ENCODE data around the gene SOX6.

Gene SOX6

DNA sequence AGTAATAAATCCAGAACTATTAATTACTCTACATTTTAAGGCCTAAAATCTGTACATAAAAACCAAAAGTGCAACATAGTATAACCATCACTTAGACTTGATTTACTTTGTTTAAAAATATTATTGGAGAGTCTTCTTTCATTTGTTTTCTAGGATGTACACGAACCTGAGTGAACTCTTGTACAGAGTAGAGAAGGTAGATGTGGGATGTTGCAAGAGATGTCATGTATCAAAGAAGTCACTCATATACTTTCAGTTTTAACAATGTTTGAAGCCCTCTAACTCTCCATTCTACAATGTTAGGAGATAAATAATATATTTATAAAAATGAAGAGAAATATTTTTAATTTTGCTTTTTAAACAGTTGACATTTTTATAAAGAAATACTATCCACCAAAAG, 38.6 kb downstream of the SOX6 start:
- DNase-seq (ENCODE audit: low spot score) = no peak

- DNase-seq (ENCODE audit: low spot score) = no peak
These were observed 42.5 kb downstream of the SOX6 start for GRCh38 chr11:16313846-16314245.

GRCh38 chr11:16312233-16312765, 44.0 kb downstream of the SOX6 start:
- DNase-seq (ENCODE audit: low spot score) = no peak

DNA sequence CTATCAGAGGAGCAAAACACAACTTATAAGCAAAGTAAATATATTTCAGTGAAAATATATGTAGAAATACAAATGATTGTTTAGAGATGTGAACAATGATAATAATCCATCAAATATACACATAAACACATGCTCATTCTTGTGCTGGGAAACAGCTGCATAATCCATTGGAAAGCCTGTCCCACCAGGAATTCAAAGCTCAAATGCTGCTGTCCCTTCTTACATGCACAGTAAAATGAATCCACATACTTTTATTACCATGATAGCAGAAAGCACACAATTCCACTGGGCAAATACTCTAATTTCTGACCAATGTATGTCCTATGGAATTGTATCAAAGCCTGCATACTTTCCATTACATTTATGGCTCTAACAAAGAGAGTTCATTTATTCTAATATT, 44.5 kb downstream of the SOX6 start:
- DNase-seq (ENCODE audit: low spot score) = no peak

GRCh38 chr11:16310943-16311342, 45.4 kb downstream of the SOX6 start:
- DNase-seq (ENCODE audit: low spot score) = no peak

DNA sequence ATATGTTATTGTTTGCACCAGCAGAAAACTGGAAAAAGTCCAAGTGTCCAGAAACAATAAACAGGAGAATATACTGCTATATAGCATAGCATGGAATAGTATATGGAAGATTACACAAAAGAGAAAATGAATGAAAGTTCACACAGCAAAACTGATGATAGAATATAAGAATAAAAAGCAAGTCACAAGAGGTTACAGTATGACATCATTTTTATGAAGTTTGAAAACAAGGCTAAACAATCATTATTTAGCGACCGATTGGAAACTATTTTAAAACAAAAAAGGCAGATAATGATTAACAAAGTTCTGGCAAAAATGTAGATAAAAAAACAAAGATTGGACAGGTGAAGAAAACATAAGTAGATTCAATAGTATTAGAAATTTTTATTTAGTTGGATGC, 47.1 kb downstream of the SOX6 start:
- DNase-seq (ENCODE audit: low spot score) = no peak

- no peak for DNase-seq (ENCODE audit: low spot score)
These were observed 54.9 kb downstream of the SOX6 start for GRCh38 chr11:16301462-16301861.

GRCh38 chr11:16299884-16300782, 56.2 kb downstream of the SOX6 start:
- no peak for DNase-seq (ENCODE audit: low spot score)

DNA sequence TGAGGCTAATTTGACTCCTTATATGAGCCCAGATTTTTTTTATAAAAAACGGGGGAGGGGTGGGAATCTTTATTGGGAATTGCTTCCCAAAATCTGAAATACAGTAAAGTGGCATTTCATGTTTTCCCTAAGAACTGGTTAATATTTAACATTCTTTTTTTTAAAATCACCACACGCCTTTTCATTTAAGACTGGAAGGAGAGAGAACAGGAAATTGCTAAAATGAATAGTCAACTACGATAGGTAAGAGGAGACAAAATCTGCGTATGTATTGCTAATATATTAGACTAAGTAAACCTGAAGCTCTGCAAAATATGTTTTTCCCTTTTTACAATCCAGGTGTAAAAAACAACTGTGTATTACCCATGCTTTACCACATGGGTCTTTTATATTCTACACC, 57.0 kb downstream of the SOX6 start:
- DNase-seq (ENCODE audit: low spot score) = no peak

GRCh38 chr11:16297332-16297731, 59.0 kb downstream of the SOX6 start:
- DNase-seq (ENCODE audit: low spot score) = no peak

- DNase-seq (ENCODE audit: low spot score) = no peak
These were observed 60.1 kb downstream of the SOX6 start for GRCh38 chr11:16296273-16296672.

DNA sequence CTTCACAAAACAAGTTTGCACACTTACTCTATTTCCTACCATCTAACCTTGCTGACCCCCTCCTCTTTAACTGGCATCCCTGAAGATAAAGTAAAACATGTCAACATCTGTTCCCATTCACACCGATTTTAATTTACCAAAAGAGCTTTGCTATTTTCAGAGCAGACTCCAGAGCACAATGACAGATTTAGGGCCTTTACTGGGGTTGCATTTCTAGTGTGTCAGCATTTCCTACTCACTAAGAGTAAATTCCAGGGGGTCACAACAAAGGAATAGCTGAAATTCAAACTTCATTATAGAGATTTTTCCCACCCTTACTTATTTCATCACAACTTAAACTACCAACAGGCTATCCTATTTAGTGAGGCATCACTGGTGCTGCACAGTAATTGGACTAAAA, 60.8 kb downstream of the SOX6 start:
- DNase-seq (ENCODE audit: low spot score) = no peak

- no peak for DNase-seq (ENCODE audit: low spot score)
These were observed 63.1 kb downstream of the SOX6 start for GRCh38 chr11:16293204-16293681.

DNA sequence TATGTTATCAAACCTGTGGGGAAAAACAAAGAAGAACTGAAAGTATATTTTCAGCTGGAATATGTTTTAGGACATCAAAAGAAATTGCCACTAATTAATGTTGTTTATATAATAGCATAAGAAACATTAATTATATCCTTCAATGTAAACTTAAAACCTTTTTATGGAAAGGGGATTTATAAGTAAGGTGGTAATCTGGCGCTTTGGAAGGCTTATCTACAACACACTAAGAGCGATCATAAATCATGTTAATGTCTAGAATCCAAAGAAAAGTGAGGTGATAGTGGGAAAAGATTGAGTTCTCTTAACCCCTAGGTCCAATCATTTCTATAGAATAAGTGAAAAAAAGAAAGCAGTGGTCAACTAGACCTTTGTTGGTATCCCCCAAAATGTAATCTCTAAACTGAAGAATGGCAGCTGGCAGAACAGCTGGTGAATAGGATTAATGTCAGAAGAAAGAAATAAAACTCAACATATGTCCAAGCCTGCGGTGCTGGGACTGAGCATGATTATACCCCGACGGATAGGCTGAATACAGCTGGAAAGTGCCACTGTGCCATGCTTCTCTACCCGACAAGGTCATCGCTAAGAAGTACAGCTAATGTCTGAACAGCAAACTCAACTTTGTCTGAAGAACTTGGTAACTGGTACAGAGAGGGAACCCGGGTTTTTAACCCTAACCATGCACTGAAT, 64.0 kb downstream of the SOX6 start:
- DNase-seq (ENCODE audit: low spot score) = no peak

DNA sequence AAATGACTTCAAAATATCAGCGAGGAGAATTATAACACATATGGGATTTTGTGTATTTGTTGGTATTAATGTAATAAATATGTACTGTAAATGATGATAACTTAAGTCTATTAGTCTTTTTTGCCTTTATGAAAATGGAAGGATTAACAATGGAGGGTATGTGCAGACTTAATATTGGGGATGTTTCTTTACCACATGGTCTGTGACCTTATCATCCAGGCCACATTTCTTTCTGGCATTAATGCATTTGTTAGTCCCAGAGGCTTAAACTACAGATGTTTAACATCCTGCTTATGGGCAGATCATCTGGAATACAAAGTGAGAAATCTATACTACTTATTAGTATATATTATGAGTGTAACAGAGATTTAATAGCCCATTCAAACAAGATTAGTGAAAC, 64.6 kb downstream of the SOX6 start:
- DNase-seq (ENCODE audit: low spot score) = no peak

GRCh38 chr11:16289541-16289940, 66.8 kb downstream of the SOX6 start:
- no peak for DNase-seq (ENCODE audit: low spot score)

DNA sequence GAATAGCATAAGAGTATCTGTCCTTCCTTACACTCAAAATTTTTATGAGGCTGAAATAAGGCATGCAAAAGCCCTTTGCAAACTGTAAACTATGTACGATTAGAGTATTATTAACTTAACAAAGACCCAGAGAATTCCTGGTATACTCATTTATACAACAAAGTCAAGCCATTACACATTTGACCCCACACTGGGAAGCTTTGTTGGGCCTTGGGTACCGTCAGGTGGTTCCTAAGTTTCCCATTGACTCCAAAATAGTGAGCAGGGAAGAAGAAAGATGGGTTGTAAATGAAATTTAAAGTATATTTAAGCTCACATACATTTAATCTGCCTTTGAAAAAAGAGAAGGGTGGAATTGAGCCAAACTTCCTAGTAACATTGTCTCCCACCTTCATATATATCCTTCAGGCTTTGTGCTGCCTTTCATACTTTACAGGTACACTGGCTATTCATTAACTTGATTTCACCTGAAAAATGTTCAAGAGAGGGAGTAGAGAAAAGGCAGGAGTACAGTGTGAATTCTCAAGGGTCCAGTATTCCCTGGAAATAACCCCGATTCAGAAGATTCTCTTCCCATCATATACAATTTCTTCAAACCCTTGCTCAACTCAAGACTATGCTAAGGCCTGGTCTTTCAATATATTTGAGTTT, 68.6 kb downstream of the SOX6 start:
- DNase-seq (ENCODE audit: low spot score) = no peak

GRCh38 chr11:16286095-16286494, 70.3 kb downstream of the SOX6 start:
- no peak for DNase-seq (ENCODE audit: low spot score)

DNA sequence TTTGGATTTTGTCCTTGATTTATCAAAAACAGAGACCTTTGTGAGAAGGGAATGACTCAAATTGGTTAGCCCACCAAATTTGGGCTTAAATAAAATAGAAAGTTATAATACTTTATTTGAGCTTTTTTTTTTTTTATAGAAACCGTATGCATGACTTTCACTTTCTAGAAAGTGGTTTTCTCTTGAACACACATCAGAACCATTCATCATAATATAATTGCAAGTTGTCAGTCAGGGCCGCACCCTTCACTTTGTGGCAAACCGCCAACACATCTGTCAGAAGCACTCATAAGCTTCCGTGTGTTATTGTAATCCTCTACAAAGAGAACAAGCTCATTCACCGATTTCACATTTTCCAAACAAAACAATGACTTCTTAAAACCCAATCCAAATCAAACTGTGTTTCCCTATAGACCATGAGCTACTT, 76.1 kb downstream of the SOX6 start:
- DNase-seq (ENCODE audit: low spot score) = peak; percentile 8

DNA sequence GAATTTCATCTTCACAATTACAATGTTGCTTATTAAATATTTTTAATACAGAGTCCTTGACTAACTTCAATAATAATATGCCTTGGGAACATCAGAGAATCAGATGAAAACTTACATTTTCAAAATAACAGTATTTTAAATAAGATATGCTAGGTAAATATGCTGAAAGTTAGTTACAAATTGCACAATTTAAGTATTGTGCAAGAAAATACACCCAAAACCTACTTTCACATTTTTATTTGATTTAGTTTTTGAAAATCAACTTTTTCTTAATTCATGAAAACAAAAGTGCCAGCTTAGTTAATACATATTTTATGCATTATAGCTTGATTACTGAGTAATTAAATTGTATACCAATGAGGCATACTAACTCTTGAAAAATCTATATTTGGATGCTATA, 76.8 kb downstream of the SOX6 start:
- no peak for DNase-seq (ENCODE audit: low spot score)

GRCh38 chr11:16278979-16279378, 77.4 kb downstream of the SOX6 start:
- DNase-seq (ENCODE audit: low spot score) = no peak

- no peak for DNase-seq (ENCODE audit: low spot score)
These were observed 78.1 kb downstream of the SOX6 start for GRCh38 chr11:16278273-16278672.

DNA sequence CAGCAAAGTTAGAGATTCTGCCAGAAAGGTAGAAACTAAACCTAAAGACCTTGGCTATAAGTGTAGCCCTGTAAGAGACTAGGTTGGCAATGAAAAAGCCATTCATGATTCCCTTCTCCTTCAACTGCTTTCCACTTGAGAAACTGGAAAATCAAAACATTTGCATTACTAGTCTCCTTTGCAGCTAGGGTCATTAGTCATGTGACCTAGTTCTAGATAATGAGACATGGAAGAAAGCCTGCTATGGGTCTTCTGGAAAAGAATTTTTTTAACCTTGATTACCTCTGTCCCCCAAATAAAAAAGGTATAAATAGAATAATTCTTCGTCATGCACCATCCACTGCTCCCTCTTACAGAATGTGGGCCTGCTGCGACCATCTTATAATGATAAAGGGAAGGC, 80.1 kb downstream of the SOX6 start:
- no peak for DNase-seq (ENCODE audit: low spot score)
